WERI-Rb-1 (cell line): ENCODE measurements around the gene RGS8.

ENCODE experiments used
- DNase-seq: peaks from one replicate; pipeline ENCODE4 v3.0.0-alpha.2; 2020
- H3K27ac ChIP-seq: fragments of 250-450 bp; sonication (Bioruptor Pico); 2 replicates; pipeline ENCODE4 v1.5.1; 2020; ENCODE audit warnings: mild to moderate bottlenecking, moderate library complexity
- H3K27me3 ChIP-seq: fragments of 250-450 bp; sonication (Bioruptor Pico); 2 replicates; pipeline ENCODE4 v1.5.1; 2021; ENCODE audit warnings: mild to moderate bottlenecking, low read depth, moderate library complexity; ENCODE audit not compliant: insufficient read depth, severe bottlenecking
- H3K36me3 ChIP-seq: fragments of 250-450 bp; sonication (Bioruptor Pico); 2 replicates; pipeline ENCODE4 v1.5.1; 2020; ENCODE audit warnings: mild to moderate bottlenecking, moderate library complexity
- H3K4me3 ChIP-seq: 2 replicates; pipeline ENCODE4 v1.5.1; 2011; ENCODE audit warnings: low read depth, mild to moderate bottlenecking, control low read depth, low read length
- H3K9me3 ChIP-seq: fragments of 250-450 bp; sonication (Bioruptor Pico); 2 replicates; pipeline ENCODE4 v1.5.1; 2021; ENCODE audit warnings: mild to moderate bottlenecking, moderate library complexity; ENCODE audit not compliant: severe bottlenecking
- CTCF ChIP-seq: IDR thresholded peaks from 2 replicates; pipeline ENCODE4 v1.5.1; 2011; ENCODE audit warnings: low read depth, mild to moderate bottlenecking, control low read depth, inconsistent platforms, low read length

RGS8 gene

GRCh38 chr1:182667848-182668505, 16.4 kb downstream of the RGS8 start:
- DNase-seq, result peak; percentile 18
- Histone ChIP-seq H3K9me3 (no peaks in the 10 kb centered on the region), H3K4me3 (no peak overlapping the region), H3K36me3 (no peaks in the 10 kb centered on the region), H3K27me3 (no peaks in the 10 kb centered on the region), H3K27ac (no peak overlapping the region)
- TF ChIP-seq CTCF, result no peak

GRCh38 chr1:182666706-182667105, 17.7 kb downstream of the RGS8 start:
- Histone ChIP-seq H3K27ac (no peak overlapping the region), H3K27me3 (no peaks in the 10 kb centered on the region), H3K36me3 (no peaks in the 10 kb centered on the region), H3K4me3 (no peak overlapping the region), H3K9me3 (no peaks in the 10 kb centered on the region)
- no peak for DNase-seq
- TF ChIP-seq CTCF, result no peak

GRCh38 chr1:182664296-182664695, 20.1 kb downstream of the RGS8 start:
- no peaks in the 10 kb centered on the region for H3K27me3 ChIP-seq
- no peaks in the 10 kb centered on the region for H3K9me3 ChIP-seq
- no peak overlapping the region for H3K27ac ChIP-seq
- TF ChIP-seq CTCF, result no peak
- no peak for DNase-seq
- H3K36me3 ChIP-seq, result no peaks in the 10 kb centered on the region
- no peak overlapping the region for H3K4me3 ChIP-seq

- TF ChIP-seq CTCF, result no peak
- no peaks in the 10 kb centered on the region for H3K9me3 ChIP-seq
Observed at GRCh38 chr1:182662956-182663355, 21.4 kb downstream of the RGS8 start.

GRCh38 chr1:182662121-182662890, 22.1 kb downstream of the RGS8 start:
- Histone ChIP-seq H3K27ac (no peak overlapping the region), H3K4me3 (no peak overlapping the region), H3K27me3 (no peaks in the 10 kb centered on the region), H3K9me3 (no peaks in the 10 kb centered on the region), H3K36me3 (no peaks in the 10 kb centered on the region)
- DNase-seq, result no peak
- TF ChIP-seq CTCF, result no peak

More at GRCh38 chr1:182662956-182663355, 21.4 kb downstream of the RGS8 start:
- Histone ChIP-seq H3K27ac (no peak overlapping the region), H3K27me3 (no peaks in the 10 kb centered on the region), H3K36me3 (no peaks in the 10 kb centered on the region), H3K4me3 (no peak overlapping the region)
- no peak for DNase-seq
